Lower leg skin (tissue), 3 donors: ENCODE measurements around the gene ZNF146.

ENCODE experiments used
- POLR2A ChIP-seq, 2 donors: fragments of 450-650 bp; IDR thresholded peaks; one replicate each; pipeline ENCODE4 v1.6.1; 2016 to 2017; ENCODE audit warnings: antibody characterized with exemption in 2 of 2, mild to moderate bottlenecking in 1 of 2, moderate library complexity in 1 of 2
- TF ChIP-seq, protein P1 (sequence below), 3 donors: fragments of 450-650 bp; IDR thresholded peaks; one replicate each; pipeline ENCODE4 v1.5.1; 2016; ENCODE audit warnings: antibody characterized with exemption in 3 of 3, mild to moderate bottlenecking in 3 of 3, moderate library complexity in 2 of 3

DNA sequence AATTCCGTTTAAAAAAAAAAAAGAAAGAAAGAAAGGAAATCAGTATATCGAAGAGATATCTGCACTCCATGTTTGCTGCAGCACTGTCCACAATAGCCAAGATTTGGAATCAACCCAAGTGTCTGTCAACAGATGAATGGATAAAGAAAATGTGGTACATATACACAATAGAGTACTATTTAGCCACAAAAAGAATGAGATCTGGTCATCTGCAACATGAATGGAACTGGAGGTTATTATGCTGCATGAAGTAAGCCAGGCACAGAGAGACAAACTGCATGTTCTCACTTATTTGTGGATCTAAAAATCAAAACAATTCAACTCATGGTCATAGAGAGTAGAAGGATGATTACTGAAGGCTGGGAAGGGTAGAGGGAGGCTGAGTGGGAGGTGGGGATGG is 16.8 kb upstream of the ZNF146 start:
- TF ChIP-seq, protein P1, sequence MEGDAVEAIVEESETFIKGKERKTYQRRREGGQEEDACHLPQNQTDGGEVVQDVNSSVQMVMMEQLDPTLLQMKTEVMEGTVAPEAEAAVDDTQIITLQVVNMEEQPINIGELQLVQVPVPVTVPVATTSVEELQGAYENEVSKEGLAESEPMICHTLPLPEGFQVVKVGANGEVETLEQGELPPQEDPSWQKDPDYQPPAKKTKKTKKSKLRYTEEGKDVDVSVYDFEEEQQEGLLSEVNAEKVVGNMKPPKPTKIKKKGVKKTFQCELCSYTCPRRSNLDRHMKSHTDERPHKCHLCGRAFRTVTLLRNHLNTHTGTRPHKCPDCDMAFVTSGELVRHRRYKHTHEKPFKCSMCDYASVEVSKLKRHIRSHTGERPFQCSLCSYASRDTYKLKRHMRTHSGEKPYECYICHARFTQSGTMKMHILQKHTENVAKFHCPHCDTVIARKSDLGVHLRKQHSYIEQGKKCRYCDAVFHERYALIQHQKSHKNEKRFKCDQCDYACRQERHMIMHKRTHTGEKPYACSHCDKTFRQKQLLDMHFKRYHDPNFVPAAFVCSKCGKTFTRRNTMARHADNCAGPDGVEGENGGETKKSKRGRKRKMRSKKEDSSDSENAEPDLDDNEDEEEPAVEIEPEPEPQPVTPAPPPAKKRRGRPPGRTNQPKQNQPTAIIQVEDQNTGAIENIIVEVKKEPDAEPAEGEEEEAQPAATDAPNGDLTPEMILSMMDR (IDR thresholded peaks at IDR 0.05): no peak
- no peak for TF ChIP-seq POLR2A (IDR thresholded peaks at IDR 0.05)
